GM15510 (cell line): Measurements from ENCODE around the gene DSE.

Source experiments
- POLR2A ChIP-seq: IDR thresholded peaks from 3 replicates; pipeline ENCODE4 v1.6.1; 2011; ENCODE audit warnings: borderline replicate concordance; ENCODE audit not compliant: insufficient read length; ENCODE audit errors: extremely low read depth

The DSE gene

DNA sequence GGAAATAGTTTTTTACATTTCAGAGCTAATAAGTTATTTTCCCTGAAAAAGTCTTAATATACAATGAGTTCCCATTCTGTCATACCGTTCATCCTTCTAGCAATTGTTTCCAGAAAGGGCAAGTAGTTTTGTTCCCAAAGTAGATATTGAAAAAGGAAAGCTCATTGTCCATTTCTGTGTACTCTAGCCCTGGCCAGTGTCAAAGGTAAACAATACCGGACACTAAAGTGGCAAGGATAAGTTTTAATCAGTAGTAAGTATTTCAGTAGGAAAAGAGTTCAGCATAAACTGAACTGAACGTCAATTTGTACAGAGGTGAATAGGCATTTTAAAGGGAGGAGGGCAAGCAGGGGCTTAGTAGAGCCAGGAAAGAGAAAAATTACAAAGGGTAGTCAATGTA is 46.9 kb downstream of the DSE start:
- TF ChIP-seq POLR2A: no peak

- no peak for TF ChIP-seq POLR2A
Observed at GRCh38 chr6:116419069-116419786, 48.5 kb downstream of the DSE start.

- no peak for TF ChIP-seq POLR2A
Observed at GRCh38 chr6:116420341-116420740, 49.6 kb downstream of the DSE start.

- TF ChIP-seq POLR2A: no peak
Observed at GRCh38 chr6:116422238-116422637, 51.5 kb downstream of the DSE start.

- no peak for TF ChIP-seq POLR2A
Observed at GRCh38 chr6:116424001-116424400, 53.3 kb downstream of the DSE start.

DNA sequence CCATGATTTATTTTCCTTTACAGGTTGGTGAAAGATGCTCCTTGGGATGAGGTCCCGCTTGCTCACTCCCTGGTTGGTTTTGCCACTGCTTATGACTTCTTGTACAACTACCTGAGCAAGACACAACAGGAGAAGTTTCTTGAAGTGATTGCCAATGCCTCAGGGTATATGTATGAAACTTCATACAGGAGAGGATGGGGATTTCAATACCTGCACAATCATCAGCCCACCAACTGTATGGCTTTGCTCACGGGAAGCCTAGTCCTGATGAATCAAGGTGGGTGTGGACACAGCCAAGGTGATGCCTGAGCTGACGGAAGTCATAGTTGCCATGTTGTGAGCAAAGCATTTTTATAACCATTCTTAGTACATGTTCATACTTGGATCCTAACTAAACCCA is 55.8 kb downstream of the DSE start:
- TF ChIP-seq POLR2A: no peak

DNA sequence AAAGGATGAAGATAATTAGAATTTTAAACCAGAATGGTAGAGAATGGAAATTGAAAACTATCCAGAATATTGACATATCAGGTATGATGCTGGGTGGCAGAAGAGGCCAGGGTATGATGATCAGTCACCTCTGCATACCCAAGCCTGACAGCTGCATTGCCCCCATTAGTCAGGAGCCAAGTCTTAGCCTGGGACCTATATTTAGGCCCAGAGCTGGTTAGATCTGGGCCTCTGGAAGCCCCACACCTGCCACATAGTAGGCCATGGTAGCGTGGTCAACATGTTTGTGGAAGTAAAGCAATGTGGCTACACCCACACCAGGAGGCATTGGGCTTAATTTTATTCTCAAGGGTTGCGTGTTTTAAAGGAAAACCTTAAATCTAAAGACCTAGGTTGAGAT is 58.4 kb downstream of the DSE start:
- no peak for TF ChIP-seq POLR2A

DNA sequence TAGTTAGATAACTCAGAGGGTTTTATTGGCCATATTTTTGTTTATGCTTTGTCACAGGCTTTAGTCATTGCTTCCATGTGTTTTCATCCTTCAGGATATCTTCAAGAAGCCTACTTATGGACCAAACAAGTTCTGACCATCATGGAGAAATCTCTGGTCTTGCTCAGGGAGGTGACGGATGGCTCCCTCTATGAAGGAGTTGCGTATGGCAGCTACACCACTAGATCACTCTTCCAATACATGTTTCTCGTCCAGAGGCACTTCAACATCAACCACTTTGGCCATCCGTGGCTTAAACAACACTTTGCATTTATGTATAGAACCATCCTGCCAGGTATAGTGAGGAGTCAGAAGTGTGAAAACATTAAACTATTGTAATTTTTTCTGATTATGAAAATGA is 60.1 kb downstream of the DSE start:
- TF ChIP-seq POLR2A: no peak

- TF ChIP-seq POLR2A: no peak
Observed at GRCh38 chr6:116431964-116432595, 61.3 kb downstream of the DSE start.

DNA sequence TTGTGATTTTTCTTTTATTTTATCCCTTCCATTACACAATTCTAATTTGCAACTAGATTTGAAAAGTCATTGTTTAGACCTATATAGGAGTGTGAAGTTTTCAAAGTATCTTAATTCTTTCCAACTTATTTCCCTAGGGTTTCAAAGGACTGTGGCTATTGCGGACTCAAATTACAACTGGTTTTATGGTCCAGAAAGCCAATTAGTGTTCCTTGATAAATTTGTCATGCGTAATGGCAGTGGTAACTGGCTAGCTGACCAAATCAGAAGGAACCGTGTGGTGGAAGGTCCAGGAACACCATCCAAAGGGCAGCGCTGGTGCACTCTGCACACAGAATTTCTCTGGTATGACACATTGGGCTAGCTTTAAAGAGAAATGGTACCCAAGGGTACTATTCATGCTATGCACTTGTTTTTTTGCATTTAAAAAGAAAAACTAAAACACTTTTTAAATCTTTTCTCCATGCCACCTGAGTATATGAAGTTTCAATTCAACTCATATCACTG is 62.5 kb downstream of the DSE start:
- no peak for TF ChIP-seq POLR2A

- no peak for TF ChIP-seq POLR2A
Observed at GRCh38 chr6:116434056-116434725, 63.4 kb downstream of the DSE start.

- no peak for TF ChIP-seq POLR2A
Observed at GRCh38 chr6:116436586-116436985, 65.8 kb downstream of the DSE start.

DNA sequence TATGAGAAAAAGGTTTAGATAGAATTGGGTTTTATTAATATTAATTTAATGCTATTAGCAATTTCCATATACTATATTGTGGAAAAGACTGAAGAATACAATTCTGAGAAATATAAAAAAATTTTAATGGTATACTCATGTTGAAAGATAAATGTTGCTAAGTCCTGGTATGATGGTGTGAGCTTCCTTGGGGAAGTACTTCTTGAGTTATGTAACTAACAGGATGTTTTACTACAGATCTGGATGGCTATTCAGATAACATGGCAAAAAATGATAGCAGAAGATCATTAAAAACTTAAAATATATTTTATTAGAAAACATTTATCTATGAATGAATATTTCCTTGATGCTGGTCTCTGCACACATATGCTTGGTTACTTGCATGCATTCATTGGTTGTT is 66.9 kb downstream of the DSE start:
- no peak for TF ChIP-seq POLR2A

DNA sequence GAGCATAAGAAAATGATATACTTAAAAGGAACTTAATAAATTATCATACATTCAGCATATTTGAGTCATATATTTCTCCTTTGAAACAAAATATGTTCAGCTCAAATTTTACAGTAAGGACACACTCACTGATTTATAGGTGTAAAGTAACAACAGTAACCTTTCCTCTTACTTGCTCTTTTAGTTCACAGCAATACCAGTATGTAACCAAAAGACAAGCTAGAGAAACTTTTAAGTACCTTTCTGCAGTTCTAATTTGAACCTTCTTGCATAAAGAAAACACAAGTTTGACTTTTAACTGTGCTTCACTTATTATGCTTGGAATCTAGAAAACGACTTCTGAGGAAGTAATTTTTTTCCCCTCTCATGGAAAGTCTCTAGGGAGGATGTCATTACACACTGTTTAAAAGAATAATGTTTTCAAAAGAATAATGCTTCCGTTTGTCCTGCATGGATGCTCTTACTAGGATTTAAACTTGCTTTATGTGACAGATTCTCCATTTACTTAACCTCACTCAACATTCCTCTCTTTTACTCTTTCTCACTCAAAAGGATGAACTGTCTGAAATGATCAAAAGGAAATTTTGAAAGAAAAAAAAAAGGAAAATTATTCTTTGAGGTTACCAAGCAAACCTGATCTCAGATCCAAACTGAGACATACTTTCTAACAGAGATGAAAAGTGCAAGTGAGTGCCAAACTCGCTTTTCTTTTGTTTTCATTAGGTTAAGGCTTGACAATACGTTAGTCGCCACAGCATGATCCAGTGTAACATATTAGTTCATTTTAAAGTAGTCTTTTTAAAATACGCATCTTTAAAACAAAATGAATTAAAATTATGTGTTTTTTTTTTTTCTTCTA is 68.1 kb downstream of the DSE start:
- no peak for TF ChIP-seq POLR2A
